Activated CD8-positive, alpha-beta T cell treated with anti-CD3 and anti-CD28 coated beads for 36 hours (primary cell): ENCODE results near the gene ZYX. TPM values are rescaled to one million over a fixed set of nuclear protein-coding genes. Genes with fewer than 3 reads are reported as not detected.

Source experiments
- ATAC-seq: fragments of 200-7000 bp; cut with Tn5 transposase; one replicate; pipeline ENCODE4 v1.10.0; 2021; ENCODE audit warnings: mild to moderate bottlenecking, moderate library complexity
- CTCF ChIA-PET: fragments of 350-600 bp; sonication (Branson Sonifier 250); formaldehyde crosslinking; loops from one replicate; lab custom pipeline; 2021; ENCODE audit warnings: antibody characterized with exemption; lab: Charles Lee
- POLR2A ChIA-PET: fragments of 350-600 bp; sonication (Branson Sonifier 250); formaldehyde crosslinking; loops from one replicate; lab custom pipeline; 2021; ENCODE audit warnings: antibody characterized with exemption; lab: Charles Lee
- DNase-seq: peaks from one replicate; pipeline ENCODE4 v3.0.0-alpha.2; 2020
- H3K27ac Mint-ChIP-seq: one replicate; pipeline ENCODE4 v1.8.0; 2021; ENCODE audit warnings: mild to moderate bottlenecking, mixed read lengths
- H3K27me3 Mint-ChIP-seq: one replicate; pipeline ENCODE4 v1.8.0; 2021; ENCODE audit warnings: mixed read lengths
- H3K36me3 Mint-ChIP-seq: one replicate; pipeline ENCODE4 v1.8.0; 2021; ENCODE audit warnings: low read depth, mixed read lengths
- H3K4me1 Mint-ChIP-seq: one replicate; pipeline ENCODE4 v1.8.0; 2021; ENCODE audit warnings: low read depth, mixed read lengths
- H3K4me3 Mint-ChIP-seq: one replicate; pipeline ENCODE4 v1.8.0; 2021; ENCODE audit warnings: mild to moderate bottlenecking, moderate library complexity, mixed read lengths
- H3K9me3 Mint-ChIP-seq: one replicate; pipeline ENCODE4 v1.8.0; 2021; ENCODE audit warnings: mixed read lengths
- intact Hi-C: fragments of 100-400 bp; cut with micrococcal nuclease; formaldehyde crosslinking; loops from one replicate; pipeline ENCODE4 v1.10.0; 2022
- total RNA-seq, 2 experiments: library from RNA; stranded (reverse); gene quantifications; one replicate each; pipeline ENCODE4 v1.2.3, GENCODE V29; 2021
- TF ChIP-seq, protein P1 (sequence below): fragments of 200-600 bp; IDR thresholded peaks from one replicate; pipeline ENCODE4 v1.8.0; 2022; ENCODE audit warnings: antibody characterized with exemption, mild to moderate bottlenecking

ZYX gene
- total RNA-seq, 2 experiments from 2014 or later: 111 to 120 TPM

DNA sequence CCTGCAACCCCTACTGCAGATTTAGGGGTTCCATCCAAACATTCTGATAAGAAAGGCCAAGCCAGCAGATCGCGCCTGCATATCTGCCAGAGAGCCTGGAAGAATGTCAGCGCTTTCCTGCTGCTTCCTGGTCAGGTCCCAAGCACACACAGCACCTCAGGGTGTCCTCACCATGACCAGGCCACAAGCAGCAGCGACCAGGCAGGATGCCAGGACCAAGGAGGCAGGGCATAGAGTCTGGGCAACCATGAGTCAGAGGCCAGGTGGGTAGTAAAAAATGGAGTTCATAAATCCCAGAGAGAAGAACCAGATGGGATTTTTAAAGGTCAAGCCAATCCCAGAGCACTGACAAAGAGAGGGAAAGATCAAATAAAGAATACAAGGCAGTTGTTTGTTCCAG lies 13.2 kb upstream of the ZYX start:
- Mint-ChIP-seq H3K4me1 (peaks cover 17% of the 10 kb centered on the region), H3K9me3 (no peaks in the 10 kb centered on the region), H3K4me3 (no peak overlapping the region), H3K36me3 (no peaks in the 10 kb centered on the region), H3K27me3 (peaks cover 17% of the 10 kb centered on the region), H3K27ac (no peak overlapping the region)
- TF ChIP-seq, protein P1, sequence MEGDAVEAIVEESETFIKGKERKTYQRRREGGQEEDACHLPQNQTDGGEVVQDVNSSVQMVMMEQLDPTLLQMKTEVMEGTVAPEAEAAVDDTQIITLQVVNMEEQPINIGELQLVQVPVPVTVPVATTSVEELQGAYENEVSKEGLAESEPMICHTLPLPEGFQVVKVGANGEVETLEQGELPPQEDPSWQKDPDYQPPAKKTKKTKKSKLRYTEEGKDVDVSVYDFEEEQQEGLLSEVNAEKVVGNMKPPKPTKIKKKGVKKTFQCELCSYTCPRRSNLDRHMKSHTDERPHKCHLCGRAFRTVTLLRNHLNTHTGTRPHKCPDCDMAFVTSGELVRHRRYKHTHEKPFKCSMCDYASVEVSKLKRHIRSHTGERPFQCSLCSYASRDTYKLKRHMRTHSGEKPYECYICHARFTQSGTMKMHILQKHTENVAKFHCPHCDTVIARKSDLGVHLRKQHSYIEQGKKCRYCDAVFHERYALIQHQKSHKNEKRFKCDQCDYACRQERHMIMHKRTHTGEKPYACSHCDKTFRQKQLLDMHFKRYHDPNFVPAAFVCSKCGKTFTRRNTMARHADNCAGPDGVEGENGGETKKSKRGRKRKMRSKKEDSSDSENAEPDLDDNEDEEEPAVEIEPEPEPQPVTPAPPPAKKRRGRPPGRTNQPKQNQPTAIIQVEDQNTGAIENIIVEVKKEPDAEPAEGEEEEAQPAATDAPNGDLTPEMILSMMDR: no peak
- DNase-seq (no peak), ATAC-seq (no peak)
- ChIA-PET POLR2A (no interaction called here), CTCF (interaction anchor here (1.2 to 2.4 kb wide), 2 partner anchors 12 to 67 kb away, joined by 3 to 18 read pairs; no protein-coding TSS in a partner anchor)
- intact Hi-C loops: no loop called here

DNA sequence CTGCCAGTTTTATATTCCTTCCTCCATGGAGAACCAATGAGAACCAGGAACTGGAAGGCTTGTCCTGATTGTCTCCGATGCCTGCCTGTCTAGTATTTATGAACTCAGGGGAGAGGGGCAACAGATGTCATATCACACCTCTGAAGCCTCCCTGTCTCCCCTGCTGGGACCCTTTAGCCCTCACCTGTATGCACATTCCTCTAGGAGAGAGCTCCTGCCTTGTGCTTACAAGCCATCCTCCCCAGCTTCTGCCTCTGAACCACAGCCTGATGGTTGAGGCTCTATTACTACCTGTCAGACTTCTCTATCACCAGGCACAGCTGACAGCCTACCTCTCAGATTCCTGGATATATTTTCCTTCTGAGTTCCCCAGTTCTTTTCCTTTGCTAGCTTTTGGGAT lies 12.8 kb upstream of the ZYX start:
- intact Hi-C loops: no loop called here
- TF ChIP-seq, protein P1: no peak
- Mint-ChIP-seq H3K9me3 (no peaks in the 10 kb centered on the region), H3K4me3 (no peak overlapping the region), H3K27me3 (peaks cover 13% of the 10 kb centered on the region), H3K36me3 (no peaks in the 10 kb centered on the region), H3K4me1 (peaks cover 20% of the 10 kb centered on the region), H3K27ac (no peak overlapping the region)
- ATAC-seq (no peak), DNase-seq (no peak)
- CTCF ChIA-PET: interaction anchor here (1.1 to 2.4 kb wide), 4 partner anchors 11 to 128 kb away, joined by 3 to 18 read pairs (median 6); no protein-coding TSS in a partner anchor
- POLR2A ChIA-PET: no interaction called here

DNA sequence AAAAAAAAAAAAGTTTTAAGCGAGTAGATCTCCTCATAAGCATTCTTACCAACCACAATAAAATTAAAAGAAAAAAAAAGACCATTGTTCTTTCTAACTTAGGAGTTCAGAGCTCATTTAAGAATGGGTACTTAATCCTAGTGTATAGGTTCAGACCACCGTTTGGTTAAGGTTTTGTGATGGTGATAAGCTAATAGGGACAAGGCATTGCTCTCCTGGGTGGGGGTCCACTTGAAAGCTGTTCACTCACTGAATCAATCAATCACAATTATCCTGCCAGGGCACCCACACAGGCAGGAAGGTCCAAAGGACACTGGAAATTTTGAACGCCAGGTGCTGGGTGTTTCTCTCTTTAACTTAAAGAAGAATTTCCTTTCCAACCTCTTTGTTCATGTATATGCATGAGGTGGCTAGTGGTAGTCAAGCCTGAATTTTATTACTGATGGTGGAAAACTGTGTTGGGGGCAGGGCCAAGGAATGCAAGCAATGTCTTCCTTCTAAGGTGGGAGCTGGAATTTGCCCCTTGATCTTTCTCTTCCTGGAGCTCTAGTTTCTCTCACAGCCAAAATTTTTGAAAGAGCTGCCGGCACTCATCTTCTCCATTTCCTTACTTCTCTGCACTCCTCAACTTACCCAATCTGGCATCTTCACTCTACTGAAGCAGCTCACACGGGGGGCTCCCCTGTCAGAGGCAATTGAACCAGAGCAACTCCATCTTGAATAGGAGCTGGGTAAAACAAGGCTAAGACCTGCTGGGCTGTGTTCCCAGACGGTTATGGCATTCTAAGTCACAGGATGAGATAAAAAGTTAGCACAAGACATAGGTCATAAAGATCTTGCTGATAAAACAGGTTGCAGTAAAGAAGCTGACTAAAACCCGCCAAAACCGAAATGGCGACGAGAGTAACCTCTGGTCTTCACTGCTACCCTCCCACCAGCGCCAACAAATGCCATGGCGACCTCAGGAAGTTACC lies 11.2 kb upstream of the ZYX start:
- DNase-seq: peak; percentile 46
- TF ChIP-seq, protein P1: no peak
- Mint-ChIP-seq H3K27me3 (peaks cover 3% of the 10 kb centered on the region), H3K4me3 (no peak overlapping the region), H3K9me3 (no peaks in the 10 kb centered on the region), H3K27ac (no peak overlapping the region), H3K4me1 (peaks cover 36% of the 10 kb centered on the region), H3K36me3 (no peaks in the 10 kb centered on the region)
- CTCF ChIA-PET: interaction anchor here (0.8 to 2.4 kb wide), 10 partner anchors 10 to 489 kb away, joined by 3 to 18 read pairs (median 3); no protein-coding TSS in a partner anchor
- intact Hi-C loops: loop anchor here (5.0 kb wide), 1 partner anchor 37 kb away; the partner anchor contains the start of gene EPHA1
- POLR2A ChIA-PET: interaction anchor here (0.9 kb wide), 1 partner anchor 10 kb away, joined by 3 read pairs; no protein-coding TSS in a partner anchor
- no peak for ATAC-seq

DNA sequence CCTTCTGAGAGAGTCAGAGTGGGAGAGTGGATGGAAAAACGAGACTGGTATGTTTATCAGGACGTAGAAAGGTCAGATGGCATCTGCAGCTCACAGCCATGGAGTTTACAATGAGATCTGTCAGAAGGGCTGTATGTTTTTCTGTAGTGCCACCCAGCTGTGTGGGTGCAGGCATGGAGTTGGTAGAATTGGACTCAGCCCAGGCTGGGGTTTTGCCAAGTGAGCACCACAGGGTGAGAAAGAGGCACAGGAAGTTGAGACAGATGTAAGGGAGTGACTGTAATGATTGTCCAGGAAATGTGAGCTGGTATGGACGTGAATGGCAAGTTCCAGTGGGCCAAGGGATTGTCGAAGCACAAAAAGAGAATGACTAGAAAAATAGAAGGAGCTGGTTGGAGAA lies 9.1 kb upstream of the ZYX start:
- Mint-ChIP-seq H3K27ac (peak overlapping the region; percentile 79), H3K27me3 (no peaks in the 10 kb centered on the region), H3K9me3 (no peaks in the 10 kb centered on the region), H3K36me3 (no peaks in the 10 kb centered on the region), H3K4me3 (no peak overlapping the region), H3K4me1 (peaks cover 55% of the 10 kb centered on the region)
- intact Hi-C loops: loop anchor here (5.0 kb wide), 1 partner anchor 35 kb away; the partner anchor contains the start of gene EPHA1
- ChIA-PET CTCF (interaction anchor here (0.7 to 2.2 kb wide), 18 partner anchors 8 to 132 kb away, joined by 3 to 9 read pairs (median 4); partner anchors contain the start of gene FAM131B), POLR2A (interaction anchor here (0.8 to 1.5 kb wide), 2 partner anchors 10 to 17 kb away, joined by 3 read pairs; no protein-coding TSS in a partner anchor)
- DNase-seq (peak; percentile 82), ATAC-seq (peak; percentile 60)
- TF ChIP-seq, protein P1: no peak
